Measurements from ENCODE around the gene SGCD.

- TF ChIP-seq CTCF (tag by site-specific recombination; IDR thresholded peaks at IDR 0.05), result no peak
- TF ChIP-seq ZNF311 (tag by site-specific recombination; IDR thresholded peaks at IDR 0.05; ENCODE audit: borderline replicate concordance), result no peak
- TF ChIP-seq ZNF146 (tag by site-specific recombination; IDR thresholded peaks at IDR 0.05), result no peak
- no peak for TF ChIP-seq ZBTB21 (tag by site-specific recombination; IDR thresholded peaks at IDR 0.05)
- TF ChIP-seq ZNF280D (tag by site-specific recombination; IDR thresholded peaks at IDR 0.05), result no peak
- TF ChIP-seq ZNF558 (tag by site-specific recombination; IDR thresholded peaks at IDR 0.05), result no peak
- TF ChIP-seq ZNF175 (tag by site-specific recombination; IDR thresholded peaks at IDR 0.05), result no peak
- no peak for TF ChIP-seq REST (tag by site-specific recombination; IDR thresholded peaks at IDR 0.05)
- no peak for TF ChIP-seq ZBTB8A (tag by site-specific recombination; IDR thresholded peaks at IDR 0.05)
- no peak for TF ChIP-seq SP2 (tag by site-specific recombination; IDR thresholded peaks at IDR 0.05)
Observed at GRCh38 chr5:156693113-156693512, 366.1 kb downstream of the SGCD start.

Measured in HEK293 (cell line).